Measurements from ENCODE around the gene NR0B1.

The NR0B1 gene, protein sequence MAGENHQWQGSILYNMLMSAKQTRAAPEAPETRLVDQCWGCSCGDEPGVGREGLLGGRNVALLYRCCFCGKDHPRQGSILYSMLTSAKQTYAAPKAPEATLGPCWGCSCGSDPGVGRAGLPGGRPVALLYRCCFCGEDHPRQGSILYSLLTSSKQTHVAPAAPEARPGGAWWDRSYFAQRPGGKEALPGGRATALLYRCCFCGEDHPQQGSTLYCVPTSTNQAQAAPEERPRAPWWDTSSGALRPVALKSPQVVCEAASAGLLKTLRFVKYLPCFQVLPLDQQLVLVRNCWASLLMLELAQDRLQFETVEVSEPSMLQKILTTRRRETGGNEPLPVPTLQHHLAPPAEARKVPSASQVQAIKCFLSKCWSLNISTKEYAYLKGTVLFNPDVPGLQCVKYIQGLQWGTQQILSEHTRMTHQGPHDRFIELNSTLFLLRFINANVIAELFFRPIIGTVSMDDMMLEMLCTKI

DNA sequence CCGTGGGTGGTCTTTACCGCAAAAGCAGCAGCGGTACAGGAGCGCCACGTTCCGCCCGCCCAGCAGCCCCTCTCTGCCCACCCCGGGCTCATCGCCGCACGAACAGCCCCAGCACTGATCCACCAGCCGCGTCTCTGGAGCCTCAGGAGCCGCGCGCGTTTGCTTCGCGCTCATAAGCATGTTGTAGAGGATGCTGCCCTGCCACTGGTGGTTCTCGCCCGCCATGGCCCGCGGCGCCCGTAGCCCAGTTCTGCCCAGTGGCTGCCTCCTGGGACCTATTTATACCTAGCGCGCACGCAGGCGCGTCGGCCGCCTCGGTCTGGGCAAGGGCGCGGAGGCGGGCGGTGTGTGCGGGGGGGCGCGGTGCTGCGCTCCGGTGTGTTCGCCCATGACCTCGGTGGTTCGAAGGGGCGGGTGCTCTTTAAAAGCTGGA, at the start of gene NR0B1:
TSS of gene NR0B1 (minus strand) at position 252 of the 433 bp plus-strand sequence. CDS start at position 225, 27 bp downstream.
- DNase-seq: no peak

DNA sequence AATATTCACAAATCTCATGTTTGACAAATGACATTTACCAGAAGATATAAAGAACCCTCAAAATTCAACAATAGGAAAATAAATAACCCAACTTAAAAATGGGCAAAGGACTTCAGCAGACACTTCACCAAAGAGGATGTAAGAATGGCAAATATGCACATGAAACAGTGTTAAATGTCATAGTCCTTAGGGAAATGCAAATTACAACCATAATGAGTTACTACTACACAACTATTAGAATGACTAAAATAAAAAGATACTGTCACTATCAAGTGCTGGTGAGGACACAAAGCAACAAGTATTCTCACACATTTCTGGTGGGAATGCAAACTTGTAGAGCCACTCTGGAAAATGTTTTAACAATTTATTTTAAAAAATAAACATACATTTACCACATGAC, 40.8 kb upstream of the NR0B1 start:
- DNase-seq: no peak

DNA sequence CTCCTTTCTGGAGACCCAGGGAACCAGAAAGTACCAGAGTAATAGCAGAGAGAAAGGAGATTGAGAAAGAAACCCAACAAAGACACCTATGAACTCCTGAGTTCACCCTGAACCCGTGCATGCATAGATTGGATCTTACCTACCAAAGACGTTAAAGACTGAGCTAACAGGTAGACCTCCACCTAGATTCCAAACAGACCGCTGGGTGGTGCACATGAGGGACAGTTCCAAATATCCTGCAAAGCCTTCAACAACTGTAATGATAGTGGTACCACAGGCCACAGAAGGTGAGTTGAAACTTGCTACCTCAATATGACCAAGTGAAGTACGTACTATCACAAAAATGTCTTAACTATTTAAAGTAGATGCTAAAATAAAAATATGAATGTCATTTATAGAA, 34.0 kb upstream of the NR0B1 start:
- DNase-seq: no peak

DNA sequence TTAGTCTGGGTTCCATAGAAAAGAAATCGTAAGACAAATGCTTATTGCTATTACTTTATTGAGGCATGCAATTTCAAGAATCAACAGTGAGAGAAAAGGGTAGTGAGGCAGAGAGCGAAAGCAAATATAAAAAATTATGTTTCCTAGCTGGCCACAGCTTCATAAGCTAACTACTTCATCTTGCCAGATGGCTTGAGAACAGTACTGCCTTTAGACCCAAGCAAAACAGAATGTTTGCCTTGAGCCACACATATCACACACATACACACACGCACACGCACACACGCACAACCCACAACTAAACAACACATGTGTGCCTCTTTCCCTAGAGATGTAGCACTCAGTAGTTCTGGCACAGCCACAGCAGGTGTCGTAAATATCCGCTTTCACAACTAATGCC, 31.6 kb upstream of the NR0B1 start:
- DNase-seq: no peak

DNA sequence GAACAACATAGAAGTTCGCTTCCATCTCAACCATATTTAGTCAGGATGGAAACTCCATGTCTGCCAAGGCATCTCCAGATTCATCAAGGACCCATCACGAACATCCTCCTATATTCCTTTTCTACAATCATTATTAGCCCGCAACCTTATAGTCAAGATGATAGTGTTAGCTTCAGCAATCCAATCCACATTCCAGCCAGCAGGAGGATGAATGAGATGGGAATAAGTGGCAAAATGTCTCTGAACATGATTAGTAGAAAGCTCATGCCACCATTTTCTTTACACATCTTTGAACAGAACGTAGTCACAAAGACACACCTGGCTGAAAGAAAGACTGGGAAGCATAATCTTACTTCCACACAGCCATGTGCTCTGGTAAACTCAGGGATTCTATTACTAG, 18.6 kb upstream of the NR0B1 start:
- DNase-seq: no peak

DNA sequence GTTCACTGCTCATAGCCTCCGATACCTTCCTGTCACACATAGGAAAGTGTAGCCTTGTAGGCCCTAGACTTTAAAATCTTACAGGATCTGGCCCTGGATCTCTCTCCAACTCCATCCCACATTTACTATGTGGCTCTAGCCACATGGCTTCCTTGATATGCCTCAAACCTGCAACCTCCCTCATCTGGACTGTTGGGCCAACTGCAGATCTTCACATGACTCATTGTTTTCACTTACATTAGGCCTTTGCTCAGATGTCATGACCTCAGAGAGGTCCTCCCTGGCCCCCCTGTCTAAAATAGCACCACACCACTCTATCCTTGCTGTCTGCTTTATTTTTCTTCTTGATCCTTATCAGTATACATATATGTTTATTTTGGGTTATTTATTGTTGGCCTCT, 8.1 kb upstream of the NR0B1 start:
- no peak for DNase-seq

DNA sequence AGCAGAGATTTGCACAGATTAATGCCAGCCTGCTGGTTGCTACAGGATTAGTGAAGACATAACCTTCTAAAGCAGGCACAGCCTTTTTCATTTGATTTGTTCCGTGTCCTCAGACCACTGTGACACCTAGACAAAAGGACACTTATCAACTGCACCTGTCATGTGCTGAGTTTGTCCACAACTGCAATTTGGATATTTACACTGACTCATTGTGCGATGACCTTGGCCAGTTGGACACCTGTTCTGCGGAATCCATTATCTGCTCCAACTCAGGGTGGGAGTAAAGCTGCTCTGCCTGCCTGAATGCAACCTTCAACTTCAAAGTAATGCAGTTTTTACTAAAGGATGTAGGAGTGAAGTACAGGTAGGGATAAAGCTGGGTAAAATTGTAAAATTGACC, 4.1 kb upstream of the NR0B1 start:
- DNase-seq: no peak

DNA sequence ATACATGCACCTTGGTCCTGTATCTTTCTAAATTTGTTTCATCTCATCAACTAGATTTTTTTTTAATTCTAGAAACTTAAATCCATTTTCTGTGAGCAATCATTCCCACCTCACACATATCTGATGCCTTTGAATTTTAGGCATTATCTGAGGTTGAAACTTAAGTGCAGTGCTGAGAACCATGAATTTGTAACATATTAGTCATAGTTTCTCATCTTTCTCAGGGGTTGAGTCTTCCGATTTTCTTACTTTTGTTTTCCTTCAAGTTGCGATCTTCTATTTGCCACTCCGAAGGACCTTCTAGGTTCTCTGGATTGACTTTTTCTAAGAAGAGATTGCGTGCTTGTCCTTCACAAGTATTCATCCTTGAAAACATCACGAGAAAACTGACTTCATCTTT, 3.7 kb upstream of the NR0B1 start:
- DNase-seq: no peak

DNA sequence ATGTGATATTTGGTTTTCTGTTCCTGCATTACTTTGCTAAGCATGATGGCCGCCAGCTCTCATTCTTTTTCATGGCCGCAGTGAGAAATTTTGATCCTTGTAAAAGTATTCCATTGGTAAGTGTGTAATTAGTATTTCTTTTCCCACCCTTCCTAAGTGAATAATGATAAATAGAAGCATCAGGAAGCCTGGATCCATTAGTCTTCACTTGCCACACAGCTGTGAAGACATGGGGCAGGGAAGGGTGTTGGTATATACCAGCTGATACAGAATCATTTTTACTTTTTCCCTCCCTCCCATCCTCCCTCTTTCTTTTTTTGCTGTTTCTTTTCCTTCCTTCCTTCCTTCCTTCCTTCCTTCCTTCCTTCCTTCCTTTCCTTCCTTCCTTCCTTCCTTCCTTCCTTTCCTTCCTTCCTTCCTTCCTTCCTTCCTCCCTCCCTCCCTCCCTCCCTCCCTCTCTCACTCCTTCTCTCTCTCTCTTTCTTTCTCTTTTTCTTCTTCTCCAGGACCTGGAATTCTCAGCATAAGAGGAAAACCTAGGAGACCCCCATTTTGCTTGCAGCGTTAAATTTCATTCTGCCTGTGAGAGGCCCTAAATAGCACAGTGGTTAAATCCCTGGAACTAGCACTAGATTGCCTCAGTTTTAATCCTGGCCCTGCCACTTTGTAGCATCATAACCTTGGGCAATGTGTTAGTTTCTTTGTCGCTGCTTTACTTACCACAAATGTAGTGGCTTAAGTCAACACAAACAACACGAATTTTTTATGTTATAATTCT, 1.4 kb upstream of the NR0B1 start:
- no peak for DNase-seq

DNA sequence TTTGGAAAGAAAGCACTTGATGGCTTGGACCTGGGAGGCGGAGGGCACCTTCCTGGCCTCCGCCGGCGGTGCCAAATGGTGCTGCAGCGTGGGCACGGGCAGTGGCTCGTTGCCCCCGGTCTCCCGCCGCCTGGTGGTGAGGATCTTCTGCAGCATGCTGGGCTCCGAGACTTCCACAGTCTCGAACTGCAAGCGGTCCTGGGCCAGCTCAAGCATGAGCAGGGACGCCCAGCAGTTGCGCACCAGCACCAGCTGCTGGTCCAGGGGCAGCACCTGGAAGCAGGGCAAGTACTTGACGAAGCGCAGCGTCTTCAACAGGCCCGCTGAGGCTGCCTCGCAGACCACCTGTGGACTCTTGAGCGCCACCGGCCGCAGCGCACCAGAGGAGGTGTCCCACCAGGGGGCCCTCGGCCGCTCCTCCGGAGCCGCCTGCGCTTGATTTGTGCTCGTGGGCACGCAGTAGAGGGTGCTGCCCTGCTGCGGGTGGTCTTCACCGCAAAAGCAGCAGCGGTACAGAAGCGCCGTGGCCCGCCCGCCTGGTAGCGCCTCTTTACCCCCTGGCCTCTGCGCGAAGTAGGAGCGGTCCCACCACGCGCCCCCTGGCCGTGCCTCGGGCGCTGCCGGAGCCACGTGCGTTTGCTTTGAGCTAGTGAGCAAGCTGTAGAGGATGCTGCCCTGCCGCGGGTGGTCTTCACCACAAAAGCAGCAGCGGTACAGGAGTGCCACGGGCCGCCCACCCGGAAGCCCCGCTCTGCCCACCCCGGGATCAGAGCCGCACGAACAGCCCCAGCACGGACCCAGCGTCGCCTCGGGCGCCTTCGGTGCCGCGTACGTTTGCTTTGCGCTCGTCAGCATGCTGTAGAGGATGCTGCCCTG, 689 bp downstream of the NR0B1 start:
- DNase-seq: no peak

DNA sequence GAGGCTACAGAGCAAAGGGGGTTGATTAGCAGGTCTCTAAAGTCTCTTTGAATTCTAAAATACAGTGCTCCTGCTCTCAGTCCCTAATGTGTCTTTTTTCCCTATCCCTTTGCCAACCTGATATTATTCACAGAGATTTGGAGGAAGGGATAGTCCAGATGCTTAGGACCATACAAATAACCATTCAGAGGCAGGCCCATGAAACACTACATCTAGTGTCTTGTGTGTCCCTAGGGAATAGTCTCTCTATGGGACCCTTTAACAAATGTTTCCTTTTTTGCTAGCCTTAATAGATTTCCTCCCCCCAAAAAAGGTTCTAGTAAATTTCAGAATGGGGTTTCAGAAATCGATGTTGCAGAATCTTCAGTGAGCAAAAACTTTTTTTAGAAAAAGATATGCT, 1.7 kb downstream of the NR0B1 start:
- no peak for DNase-seq

DNA sequence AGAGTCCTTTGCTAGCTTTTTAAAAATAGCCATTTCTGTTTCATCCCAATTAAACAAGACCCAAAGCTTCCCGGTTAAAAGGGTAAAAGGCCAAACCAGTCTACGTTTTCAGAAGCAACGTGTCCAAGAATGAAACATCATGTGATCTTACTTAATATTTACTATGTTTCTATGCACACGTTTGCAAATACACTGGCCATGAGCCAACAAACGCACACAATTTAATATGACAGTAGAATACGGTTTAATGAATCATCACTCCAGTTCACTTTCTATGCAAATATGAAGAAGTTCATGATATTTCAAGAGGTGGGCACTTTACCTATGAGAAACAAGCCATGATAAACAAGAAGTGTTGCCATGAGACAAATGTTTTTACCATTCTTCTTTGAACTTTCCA, 4.3 kb downstream of the NR0B1 start:
- no peak for DNase-seq

DNA sequence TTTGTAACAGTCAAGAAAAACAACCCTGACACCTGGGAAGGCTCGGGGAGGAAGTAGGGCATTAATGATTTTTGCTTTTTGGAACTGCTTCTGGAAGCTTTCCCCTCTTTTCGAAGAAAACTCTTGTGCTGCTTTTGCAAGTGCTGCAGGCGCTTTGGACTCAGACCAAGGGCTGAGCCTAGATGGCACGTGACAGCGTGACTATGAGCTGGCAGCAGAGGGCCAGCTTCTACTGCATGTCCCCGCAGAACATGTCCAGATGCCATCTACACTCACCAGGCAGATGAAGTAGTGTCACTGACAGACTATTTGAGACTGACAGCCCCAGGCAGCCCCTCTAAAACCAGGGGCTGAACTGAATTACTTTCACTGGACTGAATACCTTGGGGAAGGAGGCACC, 6.2 kb downstream of the NR0B1 start:
- DNase-seq: no peak

DNA sequence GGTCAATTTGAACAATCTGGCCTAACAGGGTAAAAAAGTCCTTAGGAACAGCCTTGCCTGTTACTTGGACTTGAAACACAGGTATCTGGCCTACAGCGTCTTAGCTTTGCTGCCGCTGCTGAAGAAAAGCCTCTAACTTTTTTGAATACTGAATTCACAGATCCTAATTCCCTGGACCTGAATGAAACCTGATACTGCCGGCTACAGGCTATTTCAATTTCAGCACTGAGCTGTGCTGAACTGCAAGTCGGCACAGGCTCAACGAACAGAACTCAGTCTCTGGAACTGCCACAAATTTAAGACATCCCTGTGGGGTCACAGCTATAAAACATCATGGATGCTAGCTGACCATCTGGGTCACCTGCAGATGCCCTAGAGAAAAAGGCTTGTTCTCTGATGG, 7.2 kb downstream of the NR0B1 start:
- no peak for DNase-seq

DNA sequence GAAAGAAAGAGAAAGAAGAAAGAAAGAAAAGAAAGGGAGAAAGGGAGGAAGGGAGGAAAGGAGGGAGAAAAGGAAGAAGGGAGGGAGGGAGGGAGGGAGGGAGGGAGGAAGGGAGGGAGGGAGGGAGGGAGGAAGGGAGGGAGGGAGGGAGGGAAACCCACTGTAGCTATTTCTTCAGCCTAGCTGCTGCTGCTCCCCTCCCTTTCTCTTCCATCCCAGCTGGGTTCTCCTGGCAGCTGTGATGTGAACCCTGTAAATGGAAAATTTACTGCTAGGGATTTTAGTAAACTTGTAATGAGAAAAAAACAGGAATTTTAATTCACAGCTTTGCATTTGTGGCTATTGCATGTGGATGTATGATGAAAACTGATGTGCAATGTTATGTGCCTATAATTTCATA, 8.0 kb downstream of the NR0B1 start:
- DNase-seq: no peak

DNA sequence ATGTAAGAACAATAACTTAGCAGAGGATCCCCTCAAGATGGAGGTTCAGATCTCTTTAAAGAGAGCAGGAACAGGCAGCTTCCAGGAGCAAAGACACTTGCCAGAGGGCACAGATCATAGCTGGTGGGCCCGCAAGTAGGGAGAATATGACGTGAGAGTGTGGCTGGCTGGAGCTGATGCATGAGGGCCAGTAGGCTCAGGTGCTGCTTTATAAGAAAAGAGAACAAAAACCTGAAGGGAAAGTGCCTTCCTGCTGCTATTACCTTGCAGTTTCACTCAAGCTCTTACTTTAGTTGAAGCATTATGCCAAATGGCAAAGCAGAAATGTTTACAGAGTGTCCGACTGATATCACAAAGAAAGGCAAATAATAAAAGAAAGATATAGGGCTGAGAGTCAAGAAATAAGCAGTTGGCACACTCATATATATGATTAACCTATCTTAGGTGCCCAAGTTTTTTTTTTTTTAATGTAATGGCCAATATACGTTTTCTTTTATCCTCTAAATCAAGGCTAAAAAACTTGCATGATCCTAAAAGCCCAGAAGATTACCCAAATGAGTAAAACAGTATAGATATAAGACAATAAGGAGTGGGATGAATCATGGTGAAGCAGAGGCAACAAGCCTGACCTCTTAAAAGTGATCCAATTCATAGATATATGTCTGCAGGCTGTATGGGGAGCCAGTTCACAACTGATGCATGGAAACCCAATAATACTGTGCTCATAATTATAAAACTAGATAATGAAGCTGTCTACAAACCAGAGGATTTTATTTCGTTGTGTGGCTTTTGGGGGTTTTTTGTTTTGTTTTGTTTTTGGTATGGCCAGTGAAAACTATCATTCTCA, 12.6 kb downstream of the NR0B1 start:
- no peak for DNase-seq

DNA sequence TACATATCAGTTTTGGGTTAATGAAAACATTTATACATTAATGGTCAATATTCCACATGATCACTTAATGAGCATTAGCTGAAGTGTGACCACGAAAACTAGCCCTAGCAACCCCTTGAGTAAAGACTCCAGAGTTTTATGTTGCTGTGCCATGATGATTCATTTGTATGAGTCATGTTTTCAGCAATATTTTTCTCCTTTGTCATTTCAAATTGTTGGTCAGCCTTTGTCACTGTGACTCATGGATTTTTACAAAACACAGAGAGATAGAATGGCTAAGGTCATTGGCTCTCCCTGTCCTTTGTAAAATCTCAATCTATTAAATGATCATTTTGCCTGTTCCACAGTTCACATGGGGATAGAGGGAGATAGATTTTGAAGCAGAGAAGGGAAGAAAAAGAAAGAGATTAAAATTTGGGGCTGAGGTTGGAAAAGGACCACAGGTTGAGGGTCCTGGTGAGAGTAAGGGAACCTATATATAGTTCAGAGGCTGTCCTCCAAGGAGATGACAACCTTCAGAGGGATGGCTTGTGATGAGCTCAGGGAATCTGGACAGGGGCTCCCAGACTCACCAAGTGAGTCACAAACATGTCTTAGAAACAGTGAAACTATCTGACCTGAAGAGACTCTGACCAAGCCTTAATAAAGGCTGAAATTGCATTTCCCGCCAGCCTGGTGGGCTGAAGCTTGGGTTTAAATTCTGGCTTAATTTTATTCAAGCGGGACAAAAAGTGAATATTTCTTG, 25.6 kb downstream of the NR0B1 start:
- DNase-seq: no peak

DNA sequence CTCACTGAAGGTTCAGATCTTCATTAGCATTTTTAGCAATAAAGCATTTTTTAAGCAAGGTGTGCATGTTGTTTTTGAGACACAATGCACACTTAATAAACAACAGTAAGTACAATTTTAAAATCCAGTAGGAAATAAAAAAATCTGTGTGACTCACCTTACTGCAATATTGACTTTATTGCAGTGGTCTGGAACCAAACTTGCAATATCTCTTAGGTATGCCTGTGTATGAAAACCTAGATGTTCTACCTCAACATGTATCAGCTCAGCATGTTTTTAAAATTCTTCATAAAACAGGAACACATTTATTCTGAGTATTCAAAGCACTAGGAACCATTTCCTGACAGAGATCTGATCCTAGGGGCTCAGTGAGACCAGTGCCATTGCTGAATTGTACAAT, 26.7 kb downstream of the NR0B1 start:
- DNase-seq: no peak

DNA sequence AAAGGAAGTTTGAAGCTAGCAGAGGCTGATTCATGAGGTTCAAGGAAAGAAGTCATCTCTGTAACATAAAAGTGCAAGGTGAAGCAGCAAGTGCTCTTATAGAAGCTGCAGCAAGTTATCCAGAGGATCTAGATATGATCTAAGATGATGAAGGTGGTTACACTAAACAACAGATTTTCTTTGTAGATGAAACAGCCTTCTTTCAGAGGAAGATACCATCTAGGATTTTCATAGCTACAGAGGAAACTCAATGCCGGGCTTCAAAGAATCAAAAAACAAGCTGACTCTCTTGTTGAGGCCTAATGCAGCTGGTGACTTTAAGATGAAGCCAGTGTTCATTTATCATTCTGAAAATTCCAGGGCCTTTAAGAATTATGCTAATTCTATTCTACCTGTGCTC, 28.8 kb downstream of the NR0B1 start:
- DNase-seq: no peak

DNA sequence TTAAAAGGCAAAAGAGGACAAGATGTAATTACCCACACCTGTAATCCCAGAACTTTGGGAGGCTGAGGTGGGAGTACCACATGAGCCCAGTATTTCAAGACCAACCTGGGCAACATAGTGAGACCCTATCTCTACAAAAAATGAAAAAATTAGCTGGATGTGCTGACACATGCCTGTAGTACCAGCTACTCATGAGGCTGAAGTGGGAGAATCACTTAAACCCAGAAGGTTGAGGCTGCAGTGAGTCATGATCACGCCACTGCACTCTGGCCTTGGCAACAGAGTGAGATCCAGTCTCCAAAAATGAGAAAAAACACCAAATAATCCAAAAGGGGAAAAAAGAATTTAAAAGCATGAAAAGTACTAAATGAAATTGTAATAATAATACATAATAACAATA, 30.8 kb downstream of the NR0B1 start:
- no peak for DNase-seq

DNA sequence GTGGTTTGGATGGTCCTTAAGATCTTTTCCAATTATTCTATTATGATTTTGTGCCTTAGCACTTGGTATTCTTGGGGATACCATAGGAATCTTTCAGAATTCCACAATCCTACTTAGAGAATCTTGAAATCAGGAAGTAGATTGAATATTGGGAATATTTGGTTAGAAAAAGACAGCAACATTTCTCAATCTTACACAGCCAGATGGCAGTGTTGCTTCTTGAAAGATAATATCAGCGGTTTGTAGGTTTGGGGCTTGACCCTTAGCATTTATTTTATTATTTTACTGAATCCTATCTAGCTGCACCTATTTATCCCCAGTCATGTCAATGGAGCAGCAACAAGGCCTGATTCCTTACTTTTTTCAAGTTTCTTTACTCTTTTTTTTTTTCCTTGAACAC, 33.7 kb downstream of the NR0B1 start:
- no peak for DNase-seq

DNA sequence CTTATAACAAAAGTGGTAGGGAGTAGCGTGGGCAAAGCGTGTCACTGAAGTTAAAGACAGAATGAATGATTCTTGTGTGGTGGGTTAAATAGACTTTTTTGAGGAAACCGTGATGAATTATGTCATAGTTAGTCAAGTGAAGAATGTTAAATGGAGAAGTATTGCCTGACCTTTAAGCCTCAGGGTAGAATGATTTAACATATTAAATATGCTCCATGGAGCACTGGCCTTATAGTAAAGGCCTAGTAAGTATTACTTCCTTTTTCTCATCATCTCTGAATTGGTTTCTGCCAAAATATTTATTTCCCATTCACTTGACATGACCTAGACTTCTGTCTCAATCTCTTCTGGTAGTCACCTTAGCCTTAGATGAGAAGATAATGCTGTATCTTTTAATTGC, 38.6 kb downstream of the NR0B1 start:
- DNase-seq: no peak
